ENCODE data around the gene COL9A1.

COL9A1 gene

DNA sequence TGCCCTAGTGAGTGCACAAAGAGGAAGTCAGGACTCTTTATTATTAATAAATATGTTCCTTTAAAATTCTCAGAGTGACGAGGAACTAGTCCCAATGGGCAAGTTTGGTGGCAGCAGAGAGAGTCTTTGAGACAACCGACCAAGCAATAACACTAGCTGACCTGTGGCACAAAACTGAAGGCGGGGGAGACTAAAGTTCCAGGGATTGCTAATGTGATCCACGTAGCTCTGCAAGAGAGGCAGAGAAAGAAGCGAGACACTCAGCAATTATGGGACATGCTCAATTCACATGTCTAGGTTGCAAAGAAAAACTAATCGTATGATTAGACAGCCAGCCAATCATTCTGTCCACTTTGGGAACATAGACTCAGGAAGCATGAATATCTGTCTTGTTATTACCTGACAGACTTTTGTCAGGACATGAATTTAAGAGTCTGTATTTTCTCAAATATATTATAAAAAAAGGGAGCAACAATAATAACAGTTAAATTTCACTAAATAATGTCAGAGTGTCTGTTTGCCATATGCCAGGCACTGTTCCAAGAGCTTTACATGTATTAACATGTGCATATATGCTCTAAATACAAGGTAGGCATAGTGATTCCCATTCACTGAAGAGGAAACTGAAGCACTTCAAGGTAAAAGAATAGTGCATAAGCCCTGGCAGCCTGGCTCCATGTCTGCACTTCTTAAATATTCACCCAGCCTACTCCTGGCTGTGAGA lies 81.0 kb downstream of the COL9A1 start:
- no peak for DNase-seq

DNA sequence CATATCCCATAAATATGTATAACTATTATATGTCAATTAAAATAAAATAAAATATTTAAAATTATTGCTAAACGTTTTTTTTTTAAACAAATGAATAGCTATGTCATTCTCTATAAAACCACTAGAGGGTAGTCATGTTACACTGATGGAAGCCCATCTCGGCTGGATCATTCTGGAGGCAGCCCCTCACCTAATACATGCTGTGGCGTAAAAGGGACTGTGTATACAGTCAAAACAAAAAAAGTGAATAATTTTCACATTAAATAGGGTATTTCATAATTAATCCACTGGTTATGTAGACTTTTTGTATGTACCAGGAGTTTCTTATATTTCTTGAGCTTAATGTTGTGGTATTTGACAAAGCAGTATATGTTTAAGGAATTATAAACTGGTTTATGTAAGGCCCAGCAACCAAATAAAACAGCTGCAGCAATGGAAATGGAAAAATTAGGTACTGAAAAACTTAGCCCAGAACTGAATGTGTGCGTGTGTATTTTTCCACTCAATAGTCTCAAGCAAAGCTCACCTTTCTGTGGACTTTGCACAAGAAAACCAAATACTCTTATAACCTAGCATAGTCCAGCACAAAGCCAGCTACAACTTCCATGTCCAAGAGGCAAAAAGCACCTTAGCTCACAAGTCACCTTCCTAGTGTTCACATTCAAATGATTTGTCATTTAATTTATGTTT lies 81.7 kb downstream of the COL9A1 start:
- no peak for DNase-seq

DNA sequence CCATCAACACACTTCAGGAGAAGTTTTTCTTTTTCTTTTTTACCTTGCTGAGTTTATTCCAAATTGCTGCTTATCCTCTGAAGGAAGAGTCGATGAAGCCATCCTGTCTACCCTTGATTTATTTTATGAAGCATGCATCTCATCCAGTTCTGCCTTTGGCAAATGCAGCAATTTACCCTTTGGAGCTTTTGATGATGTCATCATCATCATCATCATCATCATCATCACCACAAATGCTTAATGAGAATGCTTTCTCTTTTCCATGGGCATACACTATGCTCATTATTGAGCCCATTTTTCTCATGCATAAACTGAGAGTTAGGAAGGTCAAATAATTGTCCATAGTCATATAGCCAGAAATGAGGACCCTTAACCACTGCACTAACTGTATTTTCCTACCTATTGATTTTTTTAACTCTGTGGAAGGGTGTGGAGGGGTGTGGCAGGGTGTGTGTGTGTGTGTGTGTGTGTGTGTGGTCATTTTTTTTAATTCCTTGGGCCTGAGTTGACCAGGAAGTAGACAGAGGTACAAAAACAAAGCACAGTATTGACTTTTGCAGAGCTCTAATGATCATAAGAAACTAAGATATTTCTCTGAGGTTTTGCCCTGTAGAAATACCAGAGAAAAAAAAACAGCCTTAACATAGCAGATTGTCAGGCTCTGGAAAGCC lies 82.8 kb downstream of the COL9A1 start:
- no peak for DNase-seq

DNA sequence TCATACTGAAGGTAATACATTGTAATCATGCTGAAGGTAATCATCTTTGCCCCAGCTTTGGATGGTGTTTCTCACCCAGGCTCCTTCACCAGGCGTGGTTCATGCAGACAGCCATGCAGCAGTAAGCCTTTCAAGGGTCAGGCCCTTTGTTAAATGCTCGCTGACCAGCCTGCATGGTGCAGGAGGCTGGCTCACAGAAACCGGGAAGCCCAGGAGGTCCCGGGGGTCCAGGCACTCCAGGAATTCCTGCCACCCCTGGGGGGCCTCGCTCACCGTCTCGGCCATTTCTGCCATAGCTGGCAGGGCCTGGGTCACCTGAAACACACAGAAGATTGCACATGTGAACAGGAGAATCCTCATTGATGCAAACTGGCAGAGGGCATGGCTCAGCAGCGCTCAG lies 86.1 kb downstream of the COL9A1 start:
- no peak for DNase-seq

DNA sequence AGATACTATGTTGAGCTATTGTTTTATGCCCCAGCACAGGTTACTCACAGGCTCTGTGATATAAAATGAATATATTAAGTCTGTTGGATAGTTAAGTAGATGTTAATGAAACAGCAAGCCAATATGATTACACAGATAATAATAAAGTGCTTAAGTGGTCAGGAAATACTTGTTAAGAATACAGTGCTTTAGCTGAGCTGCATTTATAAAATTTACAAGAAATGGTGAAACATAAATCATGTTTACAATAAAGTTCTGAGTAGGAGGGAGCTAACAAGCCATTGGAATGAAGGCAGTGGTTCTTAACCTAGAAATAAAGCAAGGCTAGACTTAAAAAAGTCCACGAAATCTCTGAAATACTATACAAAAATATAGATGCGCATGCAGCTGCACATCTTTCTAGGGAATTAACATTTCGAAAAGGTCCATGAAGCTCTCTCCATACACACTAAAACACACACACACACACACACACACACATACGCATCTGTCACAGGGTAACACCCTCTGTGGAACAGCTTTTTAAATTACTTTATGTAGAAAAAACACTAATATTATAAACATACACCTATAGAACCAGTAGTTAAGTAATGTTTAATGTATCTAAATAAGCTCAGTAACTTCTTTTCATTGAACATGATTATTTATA lies 87.3 kb downstream of the COL9A1 start:
- no peak for DNase-seq

DNA sequence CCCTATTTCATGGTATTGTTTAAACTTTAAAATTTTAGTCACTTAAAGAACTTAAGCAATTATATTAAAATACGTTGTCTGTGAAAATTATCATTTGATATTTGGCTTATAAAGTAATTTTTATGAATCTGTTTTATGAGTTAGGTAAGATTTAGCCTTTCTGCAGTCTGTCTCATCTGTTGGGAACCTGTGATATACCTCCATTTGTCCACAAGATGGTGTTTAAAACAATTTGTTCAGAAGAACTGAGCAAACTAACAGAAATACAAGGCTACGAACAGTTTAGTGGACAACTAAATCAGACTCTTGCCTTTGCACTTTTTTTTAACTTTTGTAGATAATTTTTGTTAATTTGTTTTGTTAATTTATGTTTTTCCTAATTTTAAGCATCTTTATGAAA lies 92.4 kb downstream of the COL9A1 start:
- DNase-seq: no peak

DNA sequence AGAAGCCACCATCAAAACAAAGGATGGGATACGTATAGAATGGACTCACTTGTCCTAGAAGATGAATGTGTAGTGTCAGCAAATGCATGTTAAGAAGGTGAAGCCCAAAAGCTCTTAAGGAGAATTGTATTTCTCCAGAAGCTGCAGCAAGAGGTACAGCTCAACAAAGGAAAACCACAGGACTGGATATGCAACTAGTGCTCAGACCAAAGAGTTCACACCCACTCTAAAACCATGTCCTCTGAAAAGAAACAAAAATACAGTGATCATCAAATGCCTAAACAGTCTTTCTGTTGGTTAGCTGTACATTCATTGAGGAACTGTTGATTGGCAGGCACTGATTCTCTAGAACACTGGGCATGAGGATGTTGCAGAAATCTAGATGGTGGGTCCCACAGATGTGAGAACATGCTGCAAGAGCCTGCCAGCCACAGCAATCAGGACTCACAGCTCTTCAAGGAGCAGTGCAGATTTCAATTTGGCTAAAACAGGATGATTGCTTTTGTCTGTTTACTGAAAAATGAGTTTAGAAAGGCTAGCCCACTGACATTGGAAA lies 94.6 kb downstream of the COL9A1 start:
- DNase-seq: no peak

DNA sequence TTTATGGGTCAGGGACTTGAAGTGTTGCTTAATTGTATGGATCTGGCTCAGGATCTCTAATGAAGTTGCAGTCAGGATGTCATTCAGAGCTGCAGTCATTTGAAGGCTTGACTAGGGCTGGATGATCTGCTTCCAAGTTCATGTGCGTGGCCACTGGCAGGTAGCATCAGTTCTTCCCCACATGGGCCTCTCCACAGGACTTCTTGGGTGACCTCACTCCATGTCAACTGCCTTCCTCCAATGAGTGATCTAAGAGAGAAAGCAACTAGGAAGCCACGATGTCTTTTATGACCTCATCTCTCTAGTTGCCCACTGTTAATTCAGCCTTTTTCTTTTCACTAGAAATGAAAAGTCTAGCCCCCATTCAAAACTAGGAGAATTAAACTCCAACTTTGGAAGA lies 104.1 kb downstream of the COL9A1 start:
- no peak for DNase-seq

DNA sequence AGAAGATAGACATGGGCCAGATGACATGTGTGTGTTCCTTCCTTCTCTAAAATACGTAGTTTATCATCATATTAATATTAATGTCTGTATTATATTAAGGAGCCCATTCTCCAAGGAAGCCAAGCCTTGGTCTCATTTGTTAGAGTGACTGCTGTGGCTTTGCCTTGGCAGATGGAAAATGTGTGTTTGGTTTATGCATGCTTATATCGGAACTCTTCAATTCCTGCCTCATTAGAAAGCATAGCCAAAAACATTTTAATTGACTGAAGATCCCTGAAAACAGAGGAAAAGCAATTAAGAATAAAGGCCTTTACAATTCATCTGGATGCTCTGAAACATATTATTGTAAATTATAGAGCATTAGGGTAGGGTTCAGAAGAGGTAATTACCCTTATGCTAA lies 106.4 kb downstream of the COL9A1 start:
- DNase-seq: no peak

DNA sequence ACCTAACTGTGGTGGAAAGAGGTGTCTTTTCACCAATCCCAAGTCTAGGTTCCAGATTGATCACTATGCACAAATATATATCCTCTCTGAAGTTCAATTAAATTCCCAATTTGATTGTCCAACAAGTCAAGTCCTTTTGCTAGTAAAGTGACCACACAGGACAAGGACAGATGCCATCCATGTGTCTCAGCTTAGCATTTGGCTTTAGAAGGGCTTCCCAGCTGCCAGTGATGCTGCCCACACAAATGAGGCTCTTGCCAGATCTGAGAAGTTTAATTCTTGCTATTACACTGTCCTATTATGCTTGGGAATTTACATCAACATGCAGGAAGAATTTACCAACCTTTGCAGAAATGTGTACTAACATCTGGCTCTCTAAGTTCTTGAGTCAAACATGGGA lies 108.5 kb downstream of the COL9A1 start:
- no peak for DNase-seq

DNA sequence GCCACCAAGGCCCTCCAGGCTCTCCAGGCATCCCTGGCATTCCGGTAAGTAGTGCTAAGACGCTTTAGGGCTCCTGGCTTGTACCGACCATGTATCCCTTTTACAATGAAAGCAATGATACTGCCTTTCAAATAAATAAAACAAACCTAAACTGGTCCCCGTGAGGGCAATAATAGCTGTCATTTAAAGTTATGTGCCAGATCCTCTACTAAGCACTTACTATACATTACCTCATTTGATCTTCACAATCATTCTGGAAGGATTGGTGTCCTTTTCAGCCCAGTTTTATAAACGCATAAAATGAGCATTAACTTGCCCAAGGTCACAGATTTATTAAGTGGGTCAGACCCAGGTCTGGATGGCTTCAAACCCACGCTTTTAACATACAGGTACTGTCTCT lies 114.7 kb downstream of the COL9A1 start:
- no peak for DNase-seq

DNA sequence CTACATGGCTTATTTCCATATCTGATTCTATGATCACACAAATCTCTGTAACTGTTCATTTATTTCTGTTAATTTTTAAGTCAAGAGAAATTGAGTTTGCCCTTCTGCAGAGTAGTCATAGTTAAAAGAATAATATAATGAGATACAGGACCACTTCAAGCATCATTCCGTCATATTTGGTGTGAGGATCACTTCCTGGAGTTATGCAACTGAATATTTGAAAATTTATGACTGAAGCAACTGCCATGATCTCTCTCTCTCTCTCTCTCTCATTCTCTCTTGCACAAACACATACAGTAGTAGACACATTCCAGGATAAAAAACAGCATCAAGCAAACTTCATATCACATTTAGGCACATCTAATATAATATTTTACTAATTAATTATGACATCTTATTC lies 116.4 kb downstream of the COL9A1 start:
- no peak for DNase-seq

DNA sequence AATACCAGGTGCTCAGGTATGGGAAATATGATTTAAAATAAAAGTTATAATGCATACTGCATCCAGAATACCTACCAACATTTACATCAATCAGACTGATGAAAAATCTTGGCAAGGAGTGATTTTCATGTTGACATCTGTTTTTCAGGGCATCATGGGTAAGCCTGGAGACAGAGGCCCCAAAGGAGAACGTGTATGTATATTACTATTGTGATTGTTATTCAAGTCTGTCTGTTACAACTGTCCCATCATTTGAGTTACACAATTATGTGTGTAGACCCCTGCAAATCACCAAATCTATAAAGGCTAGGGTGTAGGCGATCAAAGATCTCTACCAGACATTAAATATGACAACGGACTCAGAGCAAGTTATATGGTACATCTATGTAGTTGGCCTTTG lies 118.2 kb downstream of the COL9A1 start:
- DNase-seq: no peak

DNA sequence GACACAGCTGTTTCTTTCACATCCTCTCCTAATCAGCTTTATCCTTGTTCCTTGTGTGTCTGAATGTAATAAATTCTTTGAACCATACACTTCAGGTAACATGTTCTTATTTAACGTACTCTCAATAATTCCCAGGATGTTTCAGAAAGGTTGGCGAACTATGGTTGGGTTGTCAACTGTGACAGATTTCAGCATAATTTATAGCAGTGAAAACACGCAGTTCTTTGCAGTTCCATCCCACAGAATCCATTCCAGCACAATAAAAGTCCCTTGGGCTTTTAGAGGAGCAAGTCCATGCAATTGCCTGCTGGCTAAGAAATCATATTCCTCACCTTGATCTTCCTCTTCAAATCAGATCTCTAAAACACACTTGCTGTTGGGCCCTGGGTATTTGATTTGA lies 119.3 kb downstream of the COL9A1 start:
- no peak for DNase-seq

DNA sequence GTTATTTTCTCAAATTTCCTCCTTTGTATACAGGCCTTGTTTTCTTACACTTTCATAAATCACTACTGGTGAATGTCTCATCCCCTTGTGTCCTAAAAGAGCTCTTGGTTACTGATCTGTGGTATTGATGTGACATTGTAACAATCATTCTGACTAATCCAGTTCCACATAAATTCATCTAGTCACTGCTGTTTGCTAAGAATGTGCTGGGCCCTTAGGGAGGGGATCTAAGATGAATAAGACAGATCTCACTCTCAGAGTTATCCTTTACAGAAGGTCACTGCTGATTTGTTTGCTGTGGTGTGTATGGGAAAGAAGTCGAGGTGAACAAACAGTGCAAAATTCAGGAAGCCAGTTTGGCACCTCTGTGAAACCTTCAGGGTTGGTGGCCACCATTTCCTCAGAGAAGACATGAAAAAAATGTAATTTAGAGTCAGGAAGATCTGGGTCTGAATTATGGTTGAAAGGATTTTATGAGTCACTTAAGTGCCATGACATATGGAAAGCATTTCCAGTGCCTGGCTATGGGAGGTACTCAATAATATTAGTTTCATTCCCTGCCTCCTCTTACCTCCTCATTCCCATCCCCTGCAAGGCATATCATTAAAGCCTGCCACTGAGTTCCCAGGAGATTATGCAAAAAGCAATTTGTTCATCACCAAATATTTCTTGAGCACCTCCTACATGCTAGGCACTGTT lies 121.8 kb downstream of the COL9A1 start:
- no peak for DNase-seq

DNA sequence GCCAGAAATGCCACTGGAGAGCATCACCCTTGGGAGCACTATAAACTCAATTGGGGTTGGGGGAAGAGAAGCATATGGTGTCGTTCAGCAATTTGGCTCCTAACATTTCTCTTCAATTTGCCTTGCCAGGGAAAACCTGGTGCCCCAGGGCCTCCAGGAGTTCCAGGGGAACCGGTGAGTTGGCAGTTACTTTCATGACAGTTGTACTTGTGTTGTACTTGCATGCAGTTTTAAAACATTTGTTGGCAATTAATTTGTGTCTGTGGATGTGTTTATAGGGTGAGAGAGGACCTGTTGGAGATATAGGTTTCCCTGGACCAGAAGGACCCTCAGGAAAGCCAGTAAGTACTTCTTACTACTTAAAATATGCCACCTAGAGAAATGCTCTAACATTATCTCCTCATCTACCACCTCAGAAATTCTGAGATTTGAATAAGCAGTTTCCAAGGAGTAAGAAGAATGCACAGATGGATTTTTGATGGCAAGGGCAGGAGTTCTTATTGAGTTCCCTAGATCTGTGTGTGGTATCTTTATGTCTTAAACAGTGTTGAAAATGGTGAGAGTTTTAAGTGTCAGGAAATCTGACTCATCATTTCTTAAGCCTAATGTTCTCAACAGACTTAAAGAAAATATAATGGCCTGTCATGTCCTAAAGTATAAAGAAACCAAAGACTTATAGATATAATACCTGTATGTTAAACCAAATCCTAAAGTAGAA lies 122.5 kb downstream of the COL9A1 start:
- DNase-seq: no peak

DNA sequence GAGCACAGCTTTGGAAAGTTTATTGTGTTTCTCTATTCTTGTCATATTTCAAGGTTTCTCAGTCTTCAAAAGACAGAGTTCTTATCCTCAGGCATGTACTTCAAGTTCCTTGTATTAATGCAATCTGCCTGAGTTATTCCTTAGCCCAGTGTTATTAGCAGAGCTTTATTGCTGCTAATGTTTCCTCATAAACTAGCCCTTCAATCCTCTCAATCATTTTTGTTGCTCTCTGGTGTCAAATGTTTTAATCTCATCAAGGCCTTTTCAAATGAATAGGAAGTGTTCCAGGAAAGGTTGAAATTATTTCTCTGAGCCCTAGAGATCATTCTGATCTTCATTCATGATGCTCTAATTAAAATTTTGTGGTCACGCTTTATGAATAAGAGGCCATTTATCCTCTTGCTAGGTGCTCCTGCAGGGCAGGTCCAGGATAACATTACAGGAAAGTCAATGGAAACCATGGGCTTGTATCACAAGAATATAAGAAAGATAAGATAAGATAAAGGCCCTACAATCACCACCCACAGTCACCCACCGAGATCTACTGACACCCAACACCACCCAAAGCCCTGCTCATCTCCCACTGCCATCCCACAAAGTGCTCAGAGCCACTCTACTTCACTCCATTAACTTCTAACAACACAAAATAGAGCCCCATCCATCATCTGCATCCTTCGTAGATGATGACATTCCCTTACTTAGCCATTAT lies 125.9 kb downstream of the COL9A1 start:
- DNase-seq: no peak

DNA sequence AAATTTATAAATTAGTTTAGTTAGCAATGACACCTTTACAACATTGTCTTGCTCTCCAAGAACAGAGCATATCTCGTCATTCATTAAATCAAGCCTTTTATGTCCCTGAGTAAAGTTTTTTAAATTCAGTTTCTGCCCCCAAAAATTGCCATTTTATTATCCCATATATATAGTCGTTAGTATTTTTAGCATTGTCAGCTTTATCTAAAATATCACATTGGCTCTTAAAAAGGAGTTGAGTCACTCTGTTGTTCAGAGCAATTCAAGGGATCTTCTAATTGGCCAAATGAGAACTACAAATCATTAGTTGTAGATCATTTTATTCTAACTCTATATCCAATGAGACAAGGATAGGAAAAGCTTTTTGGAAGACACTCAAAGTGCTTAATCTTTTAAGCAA lies 127.1 kb downstream of the COL9A1 start:
- DNase-seq: no peak

DNA sequence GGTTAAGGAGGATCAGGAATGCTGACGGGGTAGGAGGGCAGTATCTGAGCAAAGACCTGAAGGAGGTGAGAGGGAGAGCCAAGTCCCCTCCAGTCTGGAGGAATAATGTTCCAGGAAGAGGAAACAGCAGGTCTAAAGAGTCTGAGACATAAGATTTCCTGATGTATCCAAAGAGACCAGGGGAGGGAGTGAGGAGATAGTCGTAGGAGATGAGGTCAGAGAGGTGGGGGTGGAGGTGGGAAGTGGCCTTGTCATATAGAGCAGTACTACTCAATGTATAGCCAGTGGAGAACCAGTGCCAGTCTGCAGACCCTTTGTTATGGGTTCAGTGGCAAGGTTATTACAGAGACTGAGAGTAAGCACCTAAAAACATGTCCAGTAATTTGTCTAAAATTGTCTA lies 130.6 kb downstream of the COL9A1 start:
- no peak for DNase-seq

DNA sequence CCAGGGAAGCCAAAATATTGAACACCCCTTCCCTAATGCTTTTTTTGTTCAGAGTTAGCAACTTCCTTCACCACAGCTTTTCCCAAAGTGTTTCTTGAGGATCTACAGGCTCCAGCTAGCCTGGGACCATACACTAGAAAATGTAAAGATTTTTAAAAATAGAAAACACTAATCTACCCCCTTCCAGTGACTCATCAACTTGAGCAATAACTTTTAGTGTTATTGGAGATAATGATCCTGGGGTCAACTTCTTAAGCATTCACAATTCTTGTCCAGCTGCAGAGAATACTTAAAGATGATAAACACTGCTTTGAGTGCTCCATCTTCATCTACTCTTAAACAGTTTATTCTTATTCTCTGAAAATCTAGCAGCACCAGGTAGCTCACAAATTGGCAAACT lies 131.6 kb downstream of the COL9A1 start:
- DNase-seq: no peak

DNA sequence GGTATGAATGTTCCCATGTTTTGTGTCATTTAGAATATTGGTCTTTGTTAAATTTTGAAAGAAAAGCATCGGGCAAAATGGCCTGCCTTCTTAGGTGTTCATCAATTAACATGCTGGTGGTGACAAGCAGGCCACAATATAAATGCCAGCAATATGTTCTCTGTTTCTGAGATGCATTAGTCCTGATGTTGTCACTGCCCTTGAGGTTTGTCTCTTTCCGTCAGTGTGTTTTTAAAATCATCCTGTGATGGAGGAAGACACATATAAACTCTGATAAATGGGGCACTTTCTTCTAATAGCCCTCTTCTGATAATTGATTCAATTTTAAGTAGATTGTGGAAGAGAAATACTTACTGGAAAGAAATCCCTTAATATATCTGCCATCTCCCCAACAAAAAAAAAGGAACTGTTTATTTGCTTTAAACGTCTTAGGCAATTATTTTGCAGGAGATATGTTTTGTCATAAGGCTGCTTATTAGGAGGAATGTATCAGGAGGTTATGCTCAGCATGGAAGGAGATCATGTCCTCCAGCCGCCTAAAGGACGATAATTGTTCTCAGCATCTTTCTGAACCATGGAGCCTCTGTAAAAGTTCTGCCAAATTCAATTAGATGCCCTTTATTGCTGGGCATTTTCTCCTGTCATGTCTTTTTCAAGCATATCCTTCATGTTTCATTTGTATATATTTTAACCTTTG lies 134.1 kb downstream of the COL9A1 start:
- no peak for DNase-seq
